ENCODE data around the gene ABCC11. TPM values are rescaled to one million over a fixed set of nuclear protein-coding genes. Genes with fewer than 3 reads are reported as not detected.

ABCC11 gene
- total and polyA plus RNA-seq, 2 of the 4 experiments (the other 2 are of a cell fraction) = 0.09 to 0.18 TPM

DNA sequence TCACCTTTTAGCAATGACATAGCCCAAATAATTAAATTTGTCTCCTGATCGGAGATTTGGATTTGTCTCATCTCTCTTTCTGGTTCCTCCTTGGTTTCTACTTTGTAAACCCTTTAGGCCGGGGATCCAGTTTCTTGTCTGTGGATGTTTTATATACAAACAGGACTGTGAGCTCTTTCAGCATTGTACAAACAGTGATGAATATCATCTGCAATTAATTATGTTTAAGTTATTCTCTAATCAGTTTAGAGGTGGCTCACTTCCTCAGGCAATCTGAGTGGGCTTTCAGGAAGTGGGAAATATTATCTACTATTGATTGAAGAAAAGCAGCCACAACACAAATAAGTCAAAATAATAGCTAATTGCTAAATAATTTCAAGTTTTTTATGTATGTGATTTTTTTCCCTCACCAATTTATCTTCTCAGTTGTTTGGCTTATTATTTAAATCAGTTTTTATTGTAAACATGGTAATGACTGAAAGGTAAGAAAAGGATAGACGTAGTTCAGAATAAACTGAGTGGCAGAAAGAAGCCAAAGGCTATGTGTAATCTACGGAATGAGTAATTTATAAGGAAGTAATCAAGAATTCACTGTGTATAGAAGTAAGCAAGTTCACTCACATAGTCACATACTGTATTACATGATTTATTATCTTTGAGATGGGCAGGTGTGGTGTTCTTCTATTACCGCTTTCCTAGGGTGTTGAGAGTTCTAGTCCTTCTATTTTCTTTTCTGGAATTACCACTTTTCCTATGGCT is 3.4 kb upstream of the ABCC11 start:
- H3K4ac ChIP-seq (ENCODE audit: low read depth, low read length) = no peak overlapping the region
- DNase-seq = no peak
- peaks cover 11% of the 10 kb centered on the region for H3K36me3 ChIP-seq (ENCODE audit: control insufficient read depth, insufficient read depth, low read length)
- no peak overlapping the region for H4K91ac ChIP-seq (ENCODE audit: insufficient read depth, low read depth, low read length)
- no peak overlapping the region for H4K8ac ChIP-seq (ENCODE audit: low read depth in 2 of 2, low read length in 2 of 2)
- H4K20me1 ChIP-seq (ENCODE audit: insufficient read depth, low read length) = peaks cover 26% of the 10 kb centered on the region; the same call in 1 of the 2 replicates
- no peak overlapping the region for H2BK15ac ChIP-seq (ENCODE audit: low read depth, low read length)
- no peaks in the 10 kb centered on the region for H3K9me3 ChIP-seq (ENCODE audit: control insufficient read depth, insufficient read depth, low read length)
- ChIA-PET CTCF (interaction anchor here (0.9 kb wide), 1 partner anchor 21 kb away, joined by 4 read pairs; no protein-coding TSS in a partner anchor), POLR2A (ENCODE audit: unreplicated experiment) (no interaction called here)
- no peak overlapping the region for H3K9ac ChIP-seq (ENCODE audit: low read depth, low read length)
- peaks cover 28 to 58% of the 10 kb centered on the region in 2 experiments for H3K79me1 ChIP-seq (ENCODE audit: low read depth in 1 of 2, low read length in 2 of 2)
- no peaks in the 10 kb centered on the region for H3K9me1 ChIP-seq (ENCODE audit: insufficient read depth, low read length)
- WGBS, 2 experiments (ENCODE audit: extremely low coverage in 2 of 2, insufficient read length in 1 of 2) = no CpG with 5 or more reads among the region's 5 CpGs
- H3K27ac ChIP-seq (ENCODE audit: insufficient read depth, low read length) = no peak overlapping the region
- H4K5ac ChIP-seq (ENCODE audit: low read depth, low read length) = no peak overlapping the region
- H3K4me3 ChIP-seq (ENCODE audit: insufficient read depth, low read depth, low read length) = no peak overlapping the region
- TF ChIP-seq RAD21 (IDR thresholded peaks at IDR 0.05; ENCODE audit: low read length) (no peak), CHD1 (IDR thresholded peaks at IDR 0.05; ENCODE audit: low read depth, low read length) (no peak), MXI1 (IDR thresholded peaks at IDR 0.05; ENCODE audit: borderline replicate concordance, low read depth, low read length) (no peak), NFE2L2 (IDR thresholded peaks at IDR 0.05; ENCODE audit: low read depth, low read length) (no peak), CEBPB (IDR thresholded peaks at IDR 0.05; ENCODE audit: low read depth, low read length) (no peak), BHLHE40 (IDR thresholded peaks at IDR 0.05; ENCODE audit: low read depth, low read length) (no peak), RCOR1 (IDR thresholded peaks at IDR 0.05; ENCODE audit: insufficient replicate concordance, low read length) (no peak), MAFK (IDR thresholded peaks at IDR 0.05; ENCODE audit: low read depth, low read length) (no peak), POLR2A (IDR thresholded peaks at IDR 0.05; ENCODE audit: low read depth, low read length) (no peak), SMC3 (IDR thresholded peaks at IDR 0.05; ENCODE audit: low read depth, low read length) (no peak), MAZ (IDR thresholded peaks at IDR 0.05; ENCODE audit: borderline replicate concordance, low read depth, low read length) (no peak), FOS (IDR thresholded peaks at IDR 0.05; ENCODE audit: low read depth, low read length) (no peak)
- TF ChIP-seq, protein P1, sequence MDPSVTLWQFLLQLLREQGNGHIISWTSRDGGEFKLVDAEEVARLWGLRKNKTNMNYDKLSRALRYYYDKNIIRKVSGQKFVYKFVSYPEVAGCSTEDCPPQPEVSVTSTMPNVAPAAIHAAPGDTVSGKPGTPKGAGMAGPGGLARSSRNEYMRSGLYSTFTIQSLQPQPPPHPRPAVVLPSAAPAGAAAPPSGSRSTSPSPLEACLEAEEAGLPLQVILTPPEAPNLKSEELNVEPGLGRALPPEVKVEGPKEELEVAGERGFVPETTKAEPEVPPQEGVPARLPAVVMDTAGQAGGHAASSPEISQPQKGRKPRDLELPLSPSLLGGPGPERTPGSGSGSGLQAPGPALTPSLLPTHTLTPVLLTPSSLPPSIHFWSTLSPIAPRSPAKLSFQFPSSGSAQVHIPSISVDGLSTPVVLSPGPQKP (IDR thresholded peaks at IDR 0.05; ENCODE audit: borderline replicate concordance, low read depth, low read length) = no peak
- TF ChIP-seq, protein P2, sequence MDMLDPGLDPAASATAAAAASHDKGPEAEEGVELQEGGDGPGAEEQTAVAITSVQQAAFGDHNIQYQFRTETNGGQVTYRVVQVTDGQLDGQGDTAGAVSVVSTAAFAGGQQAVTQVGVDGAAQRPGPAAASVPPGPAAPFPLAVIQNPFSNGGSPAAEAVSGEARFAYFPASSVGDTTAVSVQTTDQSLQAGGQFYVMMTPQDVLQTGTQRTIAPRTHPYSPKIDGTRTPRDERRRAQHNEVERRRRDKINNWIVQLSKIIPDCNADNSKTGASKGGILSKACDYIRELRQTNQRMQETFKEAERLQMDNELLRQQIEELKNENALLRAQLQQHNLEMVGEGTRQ (IDR thresholded peaks at IDR 0.05; ENCODE audit: low read depth, low read length) = no peak
- TF ChIP-seq, protein P3, sequence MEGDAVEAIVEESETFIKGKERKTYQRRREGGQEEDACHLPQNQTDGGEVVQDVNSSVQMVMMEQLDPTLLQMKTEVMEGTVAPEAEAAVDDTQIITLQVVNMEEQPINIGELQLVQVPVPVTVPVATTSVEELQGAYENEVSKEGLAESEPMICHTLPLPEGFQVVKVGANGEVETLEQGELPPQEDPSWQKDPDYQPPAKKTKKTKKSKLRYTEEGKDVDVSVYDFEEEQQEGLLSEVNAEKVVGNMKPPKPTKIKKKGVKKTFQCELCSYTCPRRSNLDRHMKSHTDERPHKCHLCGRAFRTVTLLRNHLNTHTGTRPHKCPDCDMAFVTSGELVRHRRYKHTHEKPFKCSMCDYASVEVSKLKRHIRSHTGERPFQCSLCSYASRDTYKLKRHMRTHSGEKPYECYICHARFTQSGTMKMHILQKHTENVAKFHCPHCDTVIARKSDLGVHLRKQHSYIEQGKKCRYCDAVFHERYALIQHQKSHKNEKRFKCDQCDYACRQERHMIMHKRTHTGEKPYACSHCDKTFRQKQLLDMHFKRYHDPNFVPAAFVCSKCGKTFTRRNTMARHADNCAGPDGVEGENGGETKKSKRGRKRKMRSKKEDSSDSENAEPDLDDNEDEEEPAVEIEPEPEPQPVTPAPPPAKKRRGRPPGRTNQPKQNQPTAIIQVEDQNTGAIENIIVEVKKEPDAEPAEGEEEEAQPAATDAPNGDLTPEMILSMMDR (conservative IDR thresholded peaks at IDR 0.05; ENCODE audit: low read depth, low read length) = no peak
- no peak overlapping the region for H3K14ac ChIP-seq (replicated peaks; ENCODE audit: low read depth, low read length)
- dilution Hi-C loops (cut with HindIII; ENCODE audit: low sequenced_read_pairs, unreplicated experiment) (no loop called here), in situ Hi-C loops (cut with MboI; ENCODE audit: low sequenced_read_pairs) (no loop called here), intact Hi-C loops (cut with micrococcal nuclease) (no loop called here)
- no peak overlapping the region for H3K18ac ChIP-seq (ENCODE audit: low read depth, low read length)
- ATAC-seq (ENCODE audit: low read depth) = no peak
- H2BK20ac ChIP-seq (ENCODE audit: low read depth, low read length) = no peak overlapping the region
- BruUV-seq (replicated peaks) = no TSS peak
- H3K4me2 ChIP-seq (ENCODE audit: low read depth, low read length) = no peak overlapping the region
- no peak overlapping the region for H2AK9ac ChIP-seq (replicated peaks; ENCODE audit: low read depth, low read length, poor library complexity)
- H3K4me1 ChIP-seq (ENCODE audit: control insufficient read depth, insufficient read depth, low read length) = peaks cover 2% of the 10 kb centered on the region
- no peak overlapping the region for H3K56ac ChIP-seq (ENCODE audit: extremely low read depth, insufficient read depth, low read length)
- no peaks in the 10 kb centered on the region for H3K27me3 ChIP-seq (ENCODE audit: control insufficient read depth, insufficient read depth, low read length)
- H2BK5ac ChIP-seq (ENCODE audit: low read depth, low read length, poor library complexity, severe bottlenecking) = no peak overlapping the region
- no peak overlapping the region for H2AK5ac ChIP-seq (ENCODE audit: low read depth, low read length)
- H2AFZ ChIP-seq (replicated peaks; ENCODE audit: low read length, poor library complexity) = no peak overlapping the region
- no peak overlapping the region for H3K23ac ChIP-seq (ENCODE audit: low read depth, low read length)
- H2BK120ac ChIP-seq (ENCODE audit: low read depth, low read length) = no peak overlapping the region

Measured in IMR-90 (cell line).